PC-3 (cell line): ENCODE measurements around the gene RBBP5.

Experiments
- EZH2 ChIP-seq: fragments of 300-600 bp; sonication (generic); IDR thresholded peaks from one replicate; pipeline ENCODE4 v1.6.1; 2017; ENCODE audit warnings: antibody characterized with exemption, mild to moderate bottlenecking, low read length; ENCODE audit not compliant: unreplicated experiment
- EZH2phosphoT487 ChIP-seq: fragments of 300-600 bp; sonication (generic); IDR thresholded peaks from 2 replicates; pipeline ENCODE4 v1.6.1; 2018; ENCODE audit warnings: mild to moderate bottlenecking, antibody characterized with exemption, low read length, borderline replicate concordance
- TF ChIP-seq, protein P1 (sequence below): fragments of 300-600 bp; sonication (generic); conservative IDR thresholded peaks from 2 replicates; pipeline ENCODE4 v1.5.1; 2017; ENCODE audit warnings: antibody characterized with exemption, low read depth, mild to moderate bottlenecking, low read length

DNA sequence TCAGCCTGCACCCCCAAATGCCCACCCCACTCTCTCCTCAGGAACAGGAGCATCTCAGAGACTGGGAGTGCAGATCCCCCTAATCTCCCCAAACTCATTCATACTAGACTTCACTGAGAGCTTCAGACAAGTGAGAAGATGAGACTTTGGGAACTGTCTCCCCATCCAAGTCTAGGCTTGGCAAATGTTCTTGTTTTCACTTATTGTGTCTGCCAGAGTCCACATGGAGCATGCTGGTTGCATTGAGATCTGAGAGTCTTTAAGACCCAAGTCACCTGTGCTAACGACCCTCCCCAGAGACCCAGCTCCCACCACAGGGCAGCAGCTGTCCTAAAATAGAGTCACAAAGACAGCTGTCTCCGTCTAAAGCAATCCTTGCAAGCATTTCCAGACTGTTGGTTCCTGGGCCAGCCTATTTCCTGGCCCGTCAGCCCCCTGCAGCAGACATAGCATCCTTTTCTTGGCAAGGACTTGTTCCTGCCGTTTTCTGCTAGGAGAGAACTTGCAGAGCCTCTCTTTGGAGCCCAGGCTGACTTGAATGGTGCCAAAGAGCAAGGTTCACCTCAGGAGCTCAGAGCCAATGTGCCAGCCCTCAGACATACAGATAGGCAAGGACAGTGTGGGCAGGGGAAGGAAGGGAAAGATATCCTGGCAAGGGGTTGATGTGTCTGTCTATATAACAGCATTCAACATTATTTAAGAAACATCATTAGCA lies 80.6 kb downstream of the RBBP5 start:
- no peak for TF ChIP-seq EZH2
- TF ChIP-seq, protein P1, sequence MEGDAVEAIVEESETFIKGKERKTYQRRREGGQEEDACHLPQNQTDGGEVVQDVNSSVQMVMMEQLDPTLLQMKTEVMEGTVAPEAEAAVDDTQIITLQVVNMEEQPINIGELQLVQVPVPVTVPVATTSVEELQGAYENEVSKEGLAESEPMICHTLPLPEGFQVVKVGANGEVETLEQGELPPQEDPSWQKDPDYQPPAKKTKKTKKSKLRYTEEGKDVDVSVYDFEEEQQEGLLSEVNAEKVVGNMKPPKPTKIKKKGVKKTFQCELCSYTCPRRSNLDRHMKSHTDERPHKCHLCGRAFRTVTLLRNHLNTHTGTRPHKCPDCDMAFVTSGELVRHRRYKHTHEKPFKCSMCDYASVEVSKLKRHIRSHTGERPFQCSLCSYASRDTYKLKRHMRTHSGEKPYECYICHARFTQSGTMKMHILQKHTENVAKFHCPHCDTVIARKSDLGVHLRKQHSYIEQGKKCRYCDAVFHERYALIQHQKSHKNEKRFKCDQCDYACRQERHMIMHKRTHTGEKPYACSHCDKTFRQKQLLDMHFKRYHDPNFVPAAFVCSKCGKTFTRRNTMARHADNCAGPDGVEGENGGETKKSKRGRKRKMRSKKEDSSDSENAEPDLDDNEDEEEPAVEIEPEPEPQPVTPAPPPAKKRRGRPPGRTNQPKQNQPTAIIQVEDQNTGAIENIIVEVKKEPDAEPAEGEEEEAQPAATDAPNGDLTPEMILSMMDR = no peak
- TF ChIP-seq EZH2phosphoT487 = no peak
